ENCODE measurements around the gene TRIM61. TPM values are rescaled to one million over a fixed set of nuclear protein-coding genes. Genes with fewer than 3 reads are reported as not detected.
"Not testable (repeated sequence)": the region's sequence is repeated elsewhere in the genome, so short reads cannot be mapped to it uniquely, and the experiment has no call there.

Gene TRIM61
- not detected in 2 replicates for total RNA-seq (ENCODE audit: low replicate concordance)

- Histone ChIP-seq H2AFZ (replicated peaks) (no peak within 1 kb of the TSS), H3K27me3 (no peaks in the 10 kb centered on the region), H3K4me2 (no peak within 1 kb of the TSS), H4K20me1 (ENCODE audit: low read depth) (no peaks in the 10 kb centered on the region), H3K79me2 (ENCODE audit: low read depth) (no peaks in the 10 kb centered on the region), H3K27ac (no peak within 1 kb of the TSS), H3F3A (ENCODE audit: low read depth) (no peaks in the 10 kb centered on the region), H3K9ac (no peak within 1 kb of the TSS), H3K9me3 (ENCODE audit: low read depth) (no peaks in the 10 kb centered on the region), H3K4me1 (no peaks in the 10 kb centered on the region), H3K36me3 (no peaks in the 10 kb centered on the region), H3K4me3 (no peak within 1 kb of the TSS)
- Mint-ChIP-seq H3K4me1 (peaks cover 3% of the 10 kb centered on the region), H3K4me3 (peak within 1 kb of the TSS; percentile 90), H3K9me3 (peaks cover 8% of the 10 kb centered on the region), H3K27ac (peak within 1 kb of the TSS; percentile 57), H3K36me3 (no peaks in the 10 kb centered on the region), H3K27me3 (ENCODE audit: insufficient read depth, low read depth) (no peaks in the 10 kb centered on the region)
- no peak for DNase-seq (ENCODE audit: low spot score)
- no peak for TF ChIP-seq EZH2phosphoT487 (IDR thresholded peaks at IDR 0.05)
- TF ChIP-seq CTCF (IDR thresholded peaks at IDR 0.05): no peak
- no peak for TF ChIP-seq EZH2 (IDR thresholded peaks at IDR 0.05)
Measured at GRCh38 chr4:164977243-164978164, at the start of gene TRIM61. TSS of gene TRIM61 (minus strand) at chr4:164977657. CDS start at chr4:164970002, 7,655 bp downstream.

GRCh38 chr4:165025782-165026181, 48.3 kb upstream of the TRIM61 start:
- H3K9ac ChIP-seq; H3K27me3 Mint-ChIP-seq (ENCODE audit: insufficient read depth, low read depth); H3K36me3 ChIP-seq; H3K4me2 ChIP-seq; H3K27ac ChIP-seq; H3K27me3 ChIP-seq; H3K4me1 Mint-ChIP-seq; H4K20me1 ChIP-seq (ENCODE audit: low read depth); H3K4me1 ChIP-seq; H3K4me3 Mint-ChIP-seq; H3K36me3 Mint-ChIP-seq; H3K9me3 Mint-ChIP-seq; H3K79me2 ChIP-seq (ENCODE audit: low read depth); H3K4me3 ChIP-seq; H3F3A ChIP-seq (ENCODE audit: low read depth); H3K9me3 ChIP-seq (ENCODE audit: low read depth); DNase-seq (ENCODE audit: low spot score); H3K27ac Mint-ChIP-seq; H2AFZ ChIP-seq (replicated peaks): not testable (repeated sequence)

- H3K27me3 ChIP-seq; H4K20me1 ChIP-seq (ENCODE audit: low read depth); H3F3A ChIP-seq (ENCODE audit: low read depth); H3K27ac Mint-ChIP-seq; H3K27ac ChIP-seq; DNase-seq (ENCODE audit: low spot score); H3K36me3 ChIP-seq; H3K4me3 Mint-ChIP-seq; H3K9ac ChIP-seq; H3K4me3 ChIP-seq; H3K79me2 ChIP-seq (ENCODE audit: low read depth); H3K36me3 Mint-ChIP-seq; H3K4me1 ChIP-seq; H3K9me3 ChIP-seq (ENCODE audit: low read depth); H2AFZ ChIP-seq (replicated peaks); H3K27me3 Mint-ChIP-seq (ENCODE audit: insufficient read depth, low read depth); H3K4me2 ChIP-seq; H3K4me1 Mint-ChIP-seq: not testable (repeated sequence)
- H3K9me3 Mint-ChIP-seq: peaks cover 16% of the 10 kb centered on the region
Measured at GRCh38 chr4:165019995-165020394, 42.5 kb upstream of the TRIM61 start.

GRCh38 chr4:165016971-165017370, 39.5 kb upstream of the TRIM61 start:
- no peak overlapping the region for H3K4me3 ChIP-seq
- H3K9me3 ChIP-seq (ENCODE audit: low read depth): no peaks in the 10 kb centered on the region
- H3K27ac Mint-ChIP-seq: no peak overlapping the region
- no peak overlapping the region for H3K27ac ChIP-seq
- no peak overlapping the region for H3K4me2 ChIP-seq
- H3K79me2 ChIP-seq (ENCODE audit: low read depth): no peaks in the 10 kb centered on the region
- H3K4me1 Mint-ChIP-seq: peaks cover 4% of the 10 kb centered on the region
- peak; percentile 14 for DNase-seq (ENCODE audit: low spot score)
- H3K36me3 Mint-ChIP-seq: no peaks in the 10 kb centered on the region
- no peaks in the 10 kb centered on the region for H3K4me1 ChIP-seq
- no peak overlapping the region for H3K9ac ChIP-seq
- no peak for TF ChIP-seq EZH2 (IDR thresholded peaks at IDR 0.05)
- peak; percentile 21 for TF ChIP-seq CTCF (IDR thresholded peaks at IDR 0.05)
- no peaks in the 10 kb centered on the region for H3F3A ChIP-seq (ENCODE audit: low read depth)
- peaks cover 16% of the 10 kb centered on the region for H3K9me3 Mint-ChIP-seq
- H4K20me1 ChIP-seq (ENCODE audit: low read depth): no peaks in the 10 kb centered on the region
- H3K27me3 ChIP-seq: no peaks in the 10 kb centered on the region
- no peak overlapping the region for H3K4me3 Mint-ChIP-seq
- no peaks in the 10 kb centered on the region for H3K36me3 ChIP-seq
- no peak overlapping the region for H2AFZ ChIP-seq (replicated peaks)
- H3K27me3 Mint-ChIP-seq (ENCODE audit: insufficient read depth, low read depth): peaks cover 6% of the 10 kb centered on the region
